C1 segment of cervical spinal cord (tissue), 14 donors: ENCODE data around the gene RLF.

Experiments used
- DNase-seq, 14 donors: peaks; one replicate each; lab custom pipeline; 2025; lab: John Stamatoyannopoulos, UW

Gene RLF, protein sequence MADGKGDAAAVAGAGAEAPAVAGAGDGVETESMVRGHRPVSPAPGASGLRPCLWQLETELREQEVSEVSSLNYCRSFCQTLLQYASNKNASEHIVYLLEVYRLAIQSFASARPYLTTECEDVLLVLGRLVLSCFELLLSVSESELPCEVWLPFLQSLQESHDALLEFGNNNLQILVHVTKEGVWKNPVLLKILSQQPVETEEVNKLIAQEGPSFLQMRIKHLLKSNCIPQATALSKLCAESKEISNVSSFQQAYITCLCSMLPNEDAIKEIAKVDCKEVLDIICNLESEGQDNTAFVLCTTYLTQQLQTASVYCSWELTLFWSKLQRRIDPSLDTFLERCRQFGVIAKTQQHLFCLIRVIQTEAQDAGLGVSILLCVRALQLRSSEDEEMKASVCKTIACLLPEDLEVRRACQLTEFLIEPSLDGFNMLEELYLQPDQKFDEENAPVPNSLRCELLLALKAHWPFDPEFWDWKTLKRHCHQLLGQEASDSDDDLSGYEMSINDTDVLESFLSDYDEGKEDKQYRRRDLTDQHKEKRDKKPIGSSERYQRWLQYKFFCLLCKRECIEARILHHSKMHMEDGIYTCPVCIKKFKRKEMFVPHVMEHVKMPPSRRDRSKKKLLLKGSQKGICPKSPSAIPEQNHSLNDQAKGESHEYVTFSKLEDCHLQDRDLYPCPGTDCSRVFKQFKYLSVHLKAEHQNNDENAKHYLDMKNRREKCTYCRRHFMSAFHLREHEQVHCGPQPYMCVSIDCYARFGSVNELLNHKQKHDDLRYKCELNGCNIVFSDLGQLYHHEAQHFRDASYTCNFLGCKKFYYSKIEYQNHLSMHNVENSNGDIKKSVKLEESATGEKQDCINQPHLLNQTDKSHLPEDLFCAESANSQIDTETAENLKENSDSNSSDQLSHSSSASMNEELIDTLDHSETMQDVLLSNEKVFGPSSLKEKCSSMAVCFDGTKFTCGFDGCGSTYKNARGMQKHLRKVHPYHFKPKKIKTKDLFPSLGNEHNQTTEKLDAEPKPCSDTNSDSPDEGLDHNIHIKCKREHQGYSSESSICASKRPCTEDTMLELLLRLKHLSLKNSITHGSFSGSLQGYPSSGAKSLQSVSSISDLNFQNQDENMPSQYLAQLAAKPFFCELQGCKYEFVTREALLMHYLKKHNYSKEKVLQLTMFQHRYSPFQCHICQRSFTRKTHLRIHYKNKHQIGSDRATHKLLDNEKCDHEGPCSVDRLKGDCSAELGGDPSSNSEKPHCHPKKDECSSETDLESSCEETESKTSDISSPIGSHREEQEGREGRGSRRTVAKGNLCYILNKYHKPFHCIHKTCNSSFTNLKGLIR (N-terminal part only)

DNA sequence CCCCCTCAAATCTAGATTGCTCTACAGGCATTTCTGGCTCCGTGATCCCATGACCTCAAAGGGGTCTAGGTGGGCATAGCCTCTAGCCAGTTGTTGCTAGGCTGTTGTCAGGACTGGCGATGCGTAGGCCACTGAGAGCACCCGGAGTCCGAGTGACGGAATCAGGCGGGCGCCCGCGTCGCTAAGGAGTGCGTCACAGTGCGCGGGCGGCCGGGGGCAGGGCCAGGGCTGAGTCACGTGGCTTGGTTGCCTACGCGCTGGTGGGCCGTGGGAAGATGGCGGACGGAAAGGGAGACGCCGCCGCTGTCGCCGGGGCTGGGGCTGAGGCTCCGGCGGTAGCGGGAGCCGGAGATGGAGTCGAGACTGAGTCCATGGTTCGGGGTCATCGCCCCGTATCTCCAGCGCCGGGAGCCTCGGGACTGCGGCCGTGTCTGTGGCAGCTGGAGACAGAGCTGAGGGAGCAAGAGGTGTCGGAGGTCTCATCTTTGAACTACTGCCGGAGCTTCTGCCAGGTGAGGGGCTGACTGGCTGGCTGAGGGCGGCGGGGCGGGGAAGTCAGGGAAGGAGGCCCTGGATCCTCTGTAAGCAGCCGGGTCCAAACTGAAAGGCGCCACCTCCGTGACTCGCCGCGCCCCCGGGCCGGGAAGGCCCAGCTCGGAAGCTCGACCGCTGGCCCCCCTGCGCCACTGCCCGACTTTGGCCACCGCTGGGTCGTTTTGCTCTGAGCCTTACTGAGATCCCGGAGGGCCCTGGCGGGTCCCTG is at the start of gene RLF:
Gene RLF (plus strand): TSS at position 263 of the 763 bp plus-strand sequence. CDS start 13 bp downstream, at position 276.
- peak; percentile 61 to 96 (median 90) for DNase-seq

DNA sequence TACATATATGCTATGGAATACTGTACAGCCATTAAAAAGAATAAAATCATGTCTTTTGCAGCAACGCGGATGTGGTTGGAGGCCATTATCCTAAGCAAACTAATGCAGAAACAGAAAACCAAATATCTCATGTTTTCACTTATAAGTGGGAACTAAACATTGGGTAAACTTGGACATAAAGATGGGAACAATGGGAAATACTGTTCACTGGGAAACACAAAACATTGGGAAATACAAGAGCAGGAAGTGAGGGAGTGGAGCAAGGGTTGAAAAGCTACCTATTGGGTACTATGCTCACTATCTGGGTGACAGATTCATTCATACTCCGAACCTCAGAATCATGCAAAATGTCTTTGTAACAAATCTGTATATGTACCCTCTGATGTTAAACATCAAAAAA is 46.8 kb upstream of the RLF start:
- DNase-seq = no peak

DNA sequence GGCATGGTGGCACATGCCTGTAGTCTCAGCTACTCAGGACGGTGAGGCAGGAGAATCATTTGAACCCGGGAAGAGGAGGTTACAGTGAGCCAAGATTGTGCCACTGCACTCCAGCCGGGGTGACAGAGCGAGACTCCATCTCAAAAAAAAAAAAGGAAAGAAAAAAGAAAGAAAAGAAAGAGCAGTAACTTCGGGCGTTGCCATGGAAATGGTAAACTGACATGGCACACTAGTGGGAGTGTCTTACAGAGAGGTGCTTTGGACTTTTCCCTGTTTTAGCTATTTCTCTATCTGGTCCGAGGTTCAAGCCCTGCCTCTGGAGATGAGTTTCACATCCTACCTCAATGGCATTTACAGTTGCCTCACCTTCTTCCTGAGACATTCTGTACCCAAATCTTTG is 41.1 kb upstream of the RLF start:
- no peak for DNase-seq

DNA sequence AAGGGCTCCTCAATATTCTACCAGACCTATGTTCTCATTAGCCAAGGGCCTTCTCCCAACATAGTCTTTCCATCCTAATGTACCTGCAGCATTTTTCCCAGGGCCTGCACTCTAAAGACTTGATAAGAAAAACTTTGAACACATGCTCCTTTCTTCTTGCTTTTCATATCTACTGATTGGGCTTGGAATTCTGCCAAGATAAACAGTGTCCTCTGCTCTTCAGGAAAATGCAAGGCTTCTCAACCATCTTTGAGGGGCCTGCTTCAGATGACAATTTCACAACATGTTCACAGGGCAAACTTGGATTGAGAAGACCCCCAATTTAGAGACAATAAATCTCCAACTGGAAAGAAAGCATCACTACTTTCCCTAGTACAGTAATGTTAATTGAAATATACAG is 38.3 kb upstream of the RLF start:
- no peak for DNase-seq

DNA sequence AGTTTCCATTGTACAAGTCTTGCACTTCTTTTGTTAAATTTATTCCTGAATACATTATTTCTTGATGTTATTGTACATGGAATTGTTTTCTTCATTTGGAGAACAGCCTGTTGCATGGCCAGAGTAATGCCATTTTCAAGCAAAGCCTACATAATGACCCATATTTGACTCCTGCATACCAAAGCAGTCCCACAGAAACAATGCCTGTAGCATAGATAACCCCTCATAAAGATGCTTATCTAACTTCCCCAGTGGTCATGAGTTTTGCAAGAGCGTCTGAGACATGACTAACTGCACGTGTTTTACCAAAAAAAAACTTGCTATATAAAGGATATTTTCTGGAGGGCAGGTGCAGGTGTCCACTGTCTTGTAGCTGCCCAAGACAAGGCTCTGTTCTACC is 30.3 kb upstream of the RLF start:
- no peak for DNase-seq

DNA sequence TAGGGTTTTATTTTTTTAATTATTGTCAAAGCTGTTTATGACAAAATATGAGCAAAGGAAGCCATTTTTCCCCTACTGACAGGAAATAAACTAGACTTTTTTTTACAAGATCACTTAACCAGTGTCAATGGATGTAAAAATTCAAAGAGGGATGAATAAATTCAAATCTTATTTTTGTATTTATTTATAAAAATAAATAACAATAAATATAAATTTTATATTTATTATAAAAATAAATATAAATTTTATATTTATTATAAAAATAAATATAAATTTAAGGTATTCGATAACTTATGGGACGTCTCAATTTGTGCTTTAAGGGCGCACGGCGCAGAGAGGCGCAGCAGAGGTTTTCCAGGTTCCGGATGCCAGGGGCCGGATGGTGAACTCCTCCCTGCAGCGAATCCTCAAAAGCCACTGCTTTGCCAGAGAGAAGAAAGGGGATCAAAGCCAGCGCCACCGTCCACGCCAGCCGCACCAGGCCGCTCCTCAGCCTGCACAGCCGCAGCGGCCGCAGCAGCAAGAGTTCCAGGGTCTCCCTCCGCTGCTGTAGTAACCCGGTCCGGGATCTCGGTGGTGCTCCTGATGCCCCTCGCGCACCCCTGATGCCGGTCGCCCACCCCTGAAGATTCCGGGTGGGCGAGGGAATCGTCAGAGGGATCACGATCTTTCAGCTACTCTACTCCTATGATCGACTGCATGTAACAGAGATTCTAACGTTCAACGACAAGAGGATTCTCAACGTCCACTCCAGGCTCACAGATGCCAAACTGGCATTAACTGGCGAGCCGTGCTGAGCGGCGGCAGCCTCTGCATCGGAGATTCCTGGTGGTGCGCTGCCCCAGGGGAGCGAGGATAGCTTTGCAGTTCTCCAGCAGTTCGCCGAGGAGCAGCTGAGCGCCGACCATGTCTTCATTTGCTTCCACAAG is 28.5 kb upstream of the RLF start:
- peak in 3 of 14 donors; percentile 1 to 31 (median 13) for DNase-seq

DNA sequence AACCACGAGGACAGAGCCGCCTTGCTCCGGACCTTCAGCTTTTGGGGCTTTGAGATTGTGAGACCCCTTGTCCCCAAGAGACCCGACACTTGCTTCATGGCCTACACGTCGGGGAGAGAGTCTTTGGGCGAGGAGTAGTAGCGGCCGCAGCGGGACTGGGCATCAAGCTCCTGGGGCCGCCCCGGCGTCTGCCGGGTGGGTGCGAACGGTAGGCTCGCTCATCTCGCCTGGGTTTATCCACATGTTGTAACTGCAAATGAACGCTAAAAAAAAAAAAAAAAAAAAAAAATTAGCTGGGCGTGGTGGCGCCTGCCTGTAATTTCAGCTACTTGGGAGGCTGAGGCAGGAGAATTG is 27.9 kb upstream of the RLF start:
- DNase-seq = no peak

DNA sequence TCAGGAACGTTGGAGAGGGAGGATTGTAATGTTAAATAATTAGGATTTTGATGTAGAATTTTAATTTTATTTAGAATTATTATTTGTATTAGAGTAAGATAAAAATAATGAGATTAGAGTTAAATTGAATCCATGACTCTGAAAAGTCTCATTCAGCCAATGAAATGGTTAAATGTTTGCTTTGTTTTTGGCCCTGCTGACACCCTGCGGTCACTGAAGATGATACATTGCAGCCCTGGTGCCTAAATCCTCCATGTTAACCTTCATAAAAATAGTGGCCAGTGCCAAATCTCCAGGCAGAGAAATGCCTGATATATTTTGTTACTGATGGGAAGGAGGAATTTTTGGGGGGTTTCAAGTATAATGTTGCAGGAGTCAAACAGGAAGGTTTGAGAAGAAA is 27.3 kb upstream of the RLF start:
- DNase-seq = no peak

DNA sequence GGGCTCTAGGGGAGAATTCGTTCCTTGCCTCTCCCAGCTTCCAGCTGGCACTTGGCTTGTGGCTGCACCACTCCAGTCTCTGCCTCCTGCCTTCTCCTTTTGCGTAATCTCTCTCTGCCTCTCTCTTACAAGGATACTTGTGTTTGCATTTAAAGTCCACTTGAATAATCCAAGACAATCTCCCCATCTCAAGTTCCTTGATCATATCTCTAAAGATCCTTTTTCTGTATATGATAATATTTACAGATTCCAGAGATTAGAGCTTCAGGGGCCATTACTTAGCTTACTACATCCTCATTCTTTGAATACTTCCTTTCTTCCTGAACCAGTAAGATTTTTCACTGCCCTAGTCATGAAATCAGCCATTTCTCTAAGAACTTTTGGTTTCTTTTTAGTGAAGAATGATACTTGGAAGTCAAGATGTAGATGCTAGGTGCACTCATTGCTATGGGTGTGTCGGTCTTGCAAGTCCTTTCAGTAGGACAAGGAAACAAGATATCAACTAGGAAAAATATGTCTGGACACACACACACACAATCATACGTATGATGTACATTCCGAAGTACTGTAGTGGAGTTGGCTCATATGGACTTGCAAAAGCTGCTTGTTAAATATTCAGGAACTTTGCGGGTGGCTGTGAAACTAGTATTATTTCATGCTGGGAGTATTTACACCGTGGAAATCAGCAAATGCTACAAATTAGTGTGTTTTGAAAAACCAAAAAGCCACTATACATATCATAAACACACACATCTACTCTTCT is 20.8 kb upstream of the RLF start:
- DNase-seq = no peak

DNA sequence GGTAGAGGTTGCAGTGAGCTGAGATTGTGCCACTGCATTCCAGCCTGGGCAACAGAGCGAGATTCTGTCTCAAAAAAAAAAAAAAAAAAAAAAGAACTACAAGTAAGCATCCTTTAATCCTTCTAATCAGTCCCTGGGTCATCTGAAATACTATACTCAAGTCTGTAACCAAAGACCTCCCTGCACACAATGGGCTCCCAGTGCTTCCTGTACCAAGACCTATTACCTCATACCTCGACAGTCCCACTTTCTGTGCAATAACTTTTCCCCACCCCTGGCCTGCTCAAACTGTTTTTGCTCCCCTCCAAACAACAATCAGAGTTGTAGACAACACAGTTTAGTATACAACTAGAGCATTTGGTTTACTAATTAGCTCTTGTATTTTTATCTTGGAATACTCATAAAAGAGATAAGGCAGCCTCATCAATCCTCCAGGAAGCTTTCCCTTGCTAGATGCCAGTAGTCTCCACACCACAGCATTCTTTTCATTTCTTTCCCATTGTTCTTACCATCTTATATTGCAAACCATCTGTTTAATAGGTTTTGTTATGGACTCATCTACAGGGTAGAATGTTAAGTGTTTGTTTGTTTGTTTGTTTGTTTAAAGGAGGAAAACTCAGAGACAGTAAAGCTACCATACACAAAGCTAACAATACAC is 19.2 kb upstream of the RLF start:
- DNase-seq = no peak

DNA sequence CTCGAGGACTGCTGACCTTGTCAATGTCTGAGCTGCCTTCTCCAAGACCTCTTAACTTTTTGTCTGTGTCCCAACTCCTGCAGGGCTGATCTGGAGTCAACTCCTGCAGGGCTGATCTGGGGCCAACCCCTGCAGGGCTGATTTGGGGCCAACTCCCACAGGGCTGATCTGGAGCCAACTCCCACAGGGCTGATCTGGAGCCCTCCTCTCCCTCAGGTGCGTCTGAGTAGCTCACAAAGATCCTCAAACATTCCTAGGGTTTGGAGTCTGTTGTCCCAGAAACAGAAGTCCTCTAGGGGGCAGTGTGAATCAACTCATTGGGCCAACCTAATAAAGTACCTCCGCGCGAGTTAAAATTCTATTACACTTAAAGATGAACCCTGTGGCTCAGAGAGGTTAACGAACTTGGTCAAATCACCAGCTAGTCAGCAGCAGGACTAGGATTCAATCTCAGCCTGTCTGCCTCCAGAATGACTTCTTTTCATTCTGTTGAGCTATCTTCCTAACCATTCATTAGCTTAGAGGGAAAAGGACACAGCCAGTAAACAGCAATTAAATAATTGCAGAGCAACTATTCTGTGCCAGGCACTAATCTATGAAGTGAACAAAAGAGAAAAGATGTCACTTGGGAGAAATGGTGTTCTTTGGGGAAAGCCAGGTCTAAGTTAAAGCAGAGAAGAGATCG is 17.2 kb upstream of the RLF start:
- DNase-seq = peak in 8 of 14 donors; percentile 1 to 38 (median 12)

DNA sequence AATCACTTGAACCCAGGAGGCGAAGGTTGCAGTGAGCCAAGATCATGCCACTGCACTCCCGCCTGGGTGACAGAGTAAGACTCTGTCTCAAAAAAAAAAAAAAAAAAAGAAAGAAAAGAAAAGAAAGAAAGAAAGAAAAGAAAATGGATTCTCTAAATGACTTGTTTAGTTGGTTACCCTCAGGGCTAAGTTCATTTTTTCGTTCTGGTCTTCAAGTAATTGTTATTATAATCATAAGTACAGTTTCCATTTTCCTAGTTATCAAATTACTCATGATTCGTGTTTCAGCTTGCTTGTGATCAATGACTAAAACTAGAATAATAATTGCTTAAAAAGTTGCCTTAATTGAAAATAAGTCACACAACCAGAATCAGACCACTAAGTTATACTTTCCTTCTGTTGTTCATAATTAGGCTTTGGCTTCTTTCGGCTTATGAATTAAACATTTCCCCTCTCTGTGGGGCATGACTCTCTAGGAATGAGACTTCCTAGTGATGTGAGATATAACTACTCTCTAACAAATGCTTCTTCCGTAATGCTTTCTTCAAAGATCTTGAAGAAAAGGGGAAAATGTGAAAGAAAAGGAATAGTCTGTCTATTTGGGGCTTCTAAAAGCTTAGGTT is 9.6 kb upstream of the RLF start:
- DNase-seq = no peak

DNA sequence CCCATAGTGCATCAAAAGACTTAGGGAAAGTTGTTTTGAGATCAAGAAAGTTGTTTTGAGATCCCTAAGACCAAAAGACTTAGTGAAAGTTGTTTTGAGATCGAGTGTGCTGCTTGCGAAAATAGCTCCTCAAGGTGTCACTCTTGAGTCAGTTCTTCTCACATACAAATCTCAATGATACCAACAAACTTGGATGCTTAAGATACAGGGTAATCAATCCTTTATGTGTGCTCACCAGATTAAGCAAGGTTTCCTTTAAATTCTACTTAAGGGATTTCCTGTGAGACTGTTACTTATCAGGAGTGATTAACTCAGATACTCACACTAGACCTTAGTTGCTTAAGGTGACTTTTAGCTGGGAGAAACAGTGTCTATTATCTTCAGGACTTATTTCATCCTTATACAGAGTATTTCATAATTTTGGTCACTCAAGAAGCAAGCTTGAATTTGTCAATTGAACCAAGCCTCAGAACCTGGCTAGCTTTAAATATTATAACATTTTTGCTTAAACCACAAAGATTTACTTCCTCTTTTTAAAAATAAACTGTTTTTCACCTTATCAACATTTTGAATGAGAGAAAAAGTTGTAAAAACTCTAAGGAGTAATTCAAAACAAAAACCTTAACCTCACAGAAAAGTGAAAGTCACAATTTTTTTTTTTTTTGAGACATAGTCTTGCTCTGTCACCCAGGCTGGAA is 8.0 kb upstream of the RLF start:
- DNase-seq = peak in 2 of 14 donors; percentile 2 to 7

DNA sequence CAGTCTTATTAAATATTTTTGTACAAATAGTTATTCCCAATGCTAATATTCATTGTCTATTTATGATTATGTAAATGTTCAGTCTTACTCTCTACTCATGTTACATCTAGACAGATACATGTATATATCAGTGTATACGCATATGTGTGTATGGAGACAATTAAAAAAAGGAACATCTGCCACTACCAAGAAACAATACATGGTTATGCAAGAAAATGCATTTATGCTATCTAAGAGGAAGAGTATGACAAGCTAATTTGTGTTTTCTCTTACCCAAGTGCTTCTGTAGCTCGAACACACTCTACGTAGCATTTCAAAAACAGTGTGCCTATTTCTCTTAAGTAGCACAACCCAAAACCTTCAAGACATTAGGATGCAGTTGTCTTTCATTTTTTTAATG is 6.1 kb upstream of the RLF start:
- no peak for DNase-seq

DNA sequence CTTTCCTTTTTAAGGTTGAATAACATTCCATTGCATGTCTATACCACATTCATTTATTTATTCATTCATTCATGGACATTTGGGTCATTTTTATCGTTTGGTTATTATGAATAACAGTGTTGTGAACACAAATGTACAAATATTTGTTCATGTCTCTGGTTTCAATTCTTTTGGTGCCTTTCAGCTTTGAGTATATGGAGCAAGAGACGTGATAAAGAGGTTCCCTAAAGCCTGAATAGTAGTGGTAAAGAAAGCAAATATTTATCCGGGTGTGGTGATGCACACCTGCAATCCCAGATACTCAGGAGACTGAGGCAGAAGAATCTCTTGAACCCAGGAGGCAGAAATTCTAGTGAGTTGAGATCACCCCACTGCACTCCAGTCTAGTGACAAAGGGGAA is 5.3 kb upstream of the RLF start:
- no peak for DNase-seq

DNA sequence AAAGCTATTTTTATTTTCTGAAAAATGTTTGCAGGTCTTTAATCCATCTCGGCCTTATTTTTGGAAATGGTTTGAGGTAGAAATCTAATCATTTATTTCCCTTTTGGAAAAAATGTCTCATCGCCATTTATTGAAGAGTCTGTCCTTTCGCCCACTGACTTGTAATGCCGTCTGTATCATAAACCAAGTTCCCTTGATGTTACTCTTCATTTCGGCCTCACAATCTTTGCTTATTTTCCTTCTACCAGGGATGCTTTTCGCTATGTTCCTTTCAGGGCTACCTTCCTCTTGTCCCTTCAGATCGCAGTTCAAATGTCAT is 422 bp upstream of the RLF start:
- no peak for DNase-seq

DNA sequence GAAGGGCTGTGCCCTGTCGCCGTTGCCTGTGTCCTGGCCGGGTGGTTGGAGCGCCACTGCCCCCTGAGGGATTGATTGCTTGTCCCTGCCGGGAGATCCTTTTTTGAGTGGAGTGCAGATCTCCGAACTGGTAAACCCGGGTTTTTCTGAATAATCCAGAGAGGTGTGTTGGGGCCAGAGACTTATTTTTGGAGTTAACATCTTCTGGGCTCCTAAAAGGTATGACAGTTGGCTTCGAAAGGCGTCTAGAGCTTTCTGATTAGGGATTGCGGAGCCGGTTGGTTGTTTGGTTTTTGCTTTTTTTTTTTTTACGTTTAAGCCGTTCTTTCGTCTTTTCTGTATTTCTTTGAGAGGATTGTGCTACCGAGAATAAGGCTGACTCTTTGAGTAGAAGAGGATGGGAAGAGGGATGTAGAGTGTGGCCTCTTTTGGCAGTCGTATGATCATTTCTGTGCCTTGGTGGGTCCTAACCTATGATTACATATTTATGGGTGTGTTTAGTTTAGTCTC is 756 bp downstream of the RLF start:
- peak in 4 of 14 donors; percentile 15 to 61 (median 35) for DNase-seq
